Measurements from ENCODE around the gene FOXP4.

Gene FOXP4

GRCh38 chr6:41545247-41545702 is 906 bp upstream of the FOXP4 start:
- DNase-seq (ENCODE audit: insufficient read length, low spot score) (no peak), FAIRE-seq (no peak)

GRCh38 chr6:41546475-41546865 is 289 bp downstream of the FOXP4 start:
- FAIRE-seq (no peak), DNase-seq (ENCODE audit: insufficient read length, low spot score) (no peak)

GRCh38 chr6:41546866-41547798 is 951 bp downstream of the FOXP4 start:
- FAIRE-seq (no peak), DNase-seq (ENCODE audit: insufficient read length, low spot score) (no peak)

GRCh38 chr6:41547799-41548097 is 1.6 kb downstream of the FOXP4 start:
- FAIRE-seq = no peak
- no peak for DNase-seq (ENCODE audit: insufficient read length, low spot score)

GRCh38 chr6:41548098-41548840 is 2.1 kb downstream of the FOXP4 start:
- no peak for FAIRE-seq
- DNase-seq (ENCODE audit: insufficient read length, low spot score) = no peak

GRCh38 chr6:41548841-41549642 is 2.9 kb downstream of the FOXP4 start:
- DNase-seq (ENCODE audit: insufficient read length, low spot score) (no peak), FAIRE-seq (no peak)

GRCh38 chr6:41549673-41550072 is 3.5 kb downstream of the FOXP4 start:
- DNase-seq (ENCODE audit: insufficient read length, low spot score) (no peak), FAIRE-seq (no peak)

GRCh38 chr6:41551086-41551700 is 5.0 kb downstream of the FOXP4 start:
- DNase-seq (ENCODE audit: insufficient read length, low spot score) = no peak
- no peak for FAIRE-seq

GRCh38 chr6:41551857-41552256 is 5.7 kb downstream of the FOXP4 start:
- FAIRE-seq (no peak), DNase-seq (ENCODE audit: insufficient read length, low spot score) (no peak)

- FAIRE-seq (no peak), DNase-seq (ENCODE audit: insufficient read length, low spot score) (no peak)
These were observed 6.5 kb downstream of the FOXP4 start for GRCh38 chr6:41552723-41553122.

GRCh38 chr6:41553405-41553999 is 7.3 kb downstream of the FOXP4 start:
- FAIRE-seq = no peak
- no peak for DNase-seq (ENCODE audit: insufficient read length, low spot score)

GRCh38 chr6:41555326-41556300 is 9.4 kb downstream of the FOXP4 start:
- DNase-seq (ENCODE audit: insufficient read length, low spot score) = no peak
- no peak for FAIRE-seq

GRCh38 chr6:41557335-41557734 is 11.2 kb downstream of the FOXP4 start:
- FAIRE-seq = no peak
- DNase-seq (ENCODE audit: insufficient read length, low spot score) = no peak

- FAIRE-seq (no peak), DNase-seq (ENCODE audit: insufficient read length, low spot score) (no peak)
These were observed 12.0 kb downstream of the FOXP4 start for GRCh38 chr6:41558033-41558807.

GRCh38 chr6:41559655-41560427 is 13.7 kb downstream of the FOXP4 start:
- FAIRE-seq (peak; percentile 44), DNase-seq (ENCODE audit: insufficient read length, low spot score) (no peak)

GRCh38 chr6:41560431-41561192 is 14.4 kb downstream of the FOXP4 start:
- DNase-seq (ENCODE audit: insufficient read length, low spot score) = peak; percentile 82

GRCh38 chr6:41561416-41561815 is 15.2 kb downstream of the FOXP4 start:
- DNase-seq (ENCODE audit: insufficient read length, low spot score) (no peak), FAIRE-seq (no peak)

More at GRCh38 chr6:41560431-41561192, 14.4 kb downstream of the FOXP4 start:
- FAIRE-seq = peak; percentile 80

Measured in GM19239 (cell line).